GM23338 (cell line): Measurements from ENCODE around the gene COG7. TPM values are rescaled to one million over a fixed set of nuclear protein-coding genes. Genes with fewer than 3 reads are reported as not detected.

ENCODE experiments used
- ATAC-seq: fragments of 200-7000 bp; cut with Tn5 transposase; 3 replicates; pipeline ENCODE4 v1.9.1; 2020
- DNase-seq: peaks from one replicate; pipeline ENCODE4 v3.0.0-alpha.2; 2015; ENCODE audit warnings: low spot score
- H2AFZ ChIP-seq: fragments of 200-600 bp; sonication (generic); 2 replicates; pipeline ENCODE4 v1.8.0; 2016; ENCODE audit warnings: antibody characterized with exemption, mild to moderate bottlenecking, moderate library complexity
- H3F3A ChIP-seq: fragments of 200-600 bp; sonication (generic); replicated peaks from 2 replicates; pipeline ENCODE4 v1.8.0; 2017; ENCODE audit warnings: antibody characterized with exemption, mixed run types, low read depth
- H3K27ac ChIP-seq: fragments of 200-600 bp; sonication (generic); 2 replicates; pipeline ENCODE4 v1.6.1; 2016; ENCODE audit warnings: low read depth
- H3K27me3 ChIP-seq: fragments of 200-600 bp; sonication (generic); 2 replicates; pipeline ENCODE4 v1.8.0; 2016; ENCODE audit warnings: mild to moderate bottlenecking, mixed run types, moderate library complexity; ENCODE audit not compliant: insufficient read depth
- H3K36me3 ChIP-seq: fragments of 200-600 bp; sonication (generic); 2 replicates; pipeline ENCODE4 v1.8.0; 2016; ENCODE audit warnings: mild to moderate bottlenecking; ENCODE audit not compliant: insufficient read depth
- H3K4me1 ChIP-seq: fragments of 200-600 bp; sonication (generic); 2 replicates; pipeline ENCODE4 v1.8.0; 2016; ENCODE audit warnings: mild to moderate bottlenecking, moderate library complexity; ENCODE audit not compliant: insufficient read depth
- H3K4me2 ChIP-seq: fragments of 200-600 bp; sonication (generic); 2 replicates; pipeline ENCODE4 v1.7.1; 2017; ENCODE audit warnings: mixed run types
- H3K4me3 ChIP-seq: fragments of 200-600 bp; sonication (generic); 2 replicates; pipeline ENCODE4 v1.6.1; 2016; ENCODE audit warnings: mixed run types
- H3K79me2 ChIP-seq: fragments of 200-600 bp; sonication (generic); replicated peaks from 2 replicates; pipeline ENCODE4 v1.8.0; 2017; ENCODE audit warnings: mild to moderate bottlenecking; ENCODE audit not compliant: insufficient read depth
- H3K9me2 ChIP-seq: fragments of 200-600 bp; sonication (generic); 2 replicates; pipeline ENCODE4 v1.8.0; 2017; ENCODE audit not compliant: insufficient read depth
- H4K20me1 ChIP-seq: fragments of 200-600 bp; sonication (generic); replicated peaks from 2 replicates; pipeline ENCODE4 v1.8.0; 2017; ENCODE audit warnings: mild to moderate bottlenecking; ENCODE audit not compliant: insufficient read depth
- H3K27ac Mint-ChIP-seq: 2 replicates; pipeline ENCODE4 v1.8.0; 2020; ENCODE audit warnings: inconsistent platforms, mild to moderate bottlenecking, moderate library complexity, mixed read lengths
- H3K27me3 Mint-ChIP-seq: 3 replicates; pipeline ENCODE4 v1.8.0; 2022; ENCODE audit warnings: low read depth, mild to moderate bottlenecking, moderate library complexity, mixed read lengths, inconsistent platforms; ENCODE audit not compliant: insufficient read depth, poor library complexity
- H3K36me3 Mint-ChIP-seq: 3 replicates; pipeline ENCODE4 v1.8.0; 2021; ENCODE audit warnings: low read depth, mild to moderate bottlenecking, inconsistent platforms, moderate library complexity, mixed read lengths
- H3K4me1 Mint-ChIP-seq: 3 replicates; pipeline ENCODE4 v1.8.0; 2020; ENCODE audit warnings: mild to moderate bottlenecking, inconsistent platforms, mixed read lengths
- H3K4me3 Mint-ChIP-seq: 3 replicates; pipeline ENCODE4 v1.8.0; 2021; ENCODE audit warnings: moderate library complexity, mild to moderate bottlenecking, inconsistent platforms, mixed read lengths
- H3K9me3 Mint-ChIP-seq: 3 replicates; pipeline ENCODE4 v1.8.0; 2020; ENCODE audit warnings: moderate library complexity, mild to moderate bottlenecking, inconsistent platforms, mixed read lengths
- CREB1 ChIP-seq: fragments of 250-450 bp; sonication (Bioruptor Pico); IDR thresholded peaks from 2 replicates; pipeline ENCODE4 v1.5.0; 2020; ENCODE audit warnings: low read depth, mild to moderate bottlenecking, moderate library complexity
- CTCF ChIP-seq, 2 experiments: fragments of 200-600 bp in 1 of 2; sonication (generic) in 1 of 2; conservative IDR thresholded peaks; 2 replicates each; pipeline versions ENCODE4 v1.5.1 to v1.6.1; 2016 to 2017; ENCODE audit warnings: antibody characterized with exemption in 2 of 2, low read depth in 2 of 2, mild to moderate bottlenecking in 2 of 2, moderate library complexity in 1 of 2
- ETS1 ChIP-seq: IDR thresholded peaks from 2 replicates; pipeline ENCODE4 v1.6.1; 2016; ENCODE audit warnings: antibody characterized with exemption
- EZH2 ChIP-seq: fragments of 200-600 bp; sonication (generic); IDR thresholded peaks from one replicate; pipeline ENCODE4 v1.8.0; 2017; ENCODE audit warnings: antibody characterized with exemption, mild to moderate bottlenecking, low read depth; ENCODE audit not compliant: unreplicated experiment
- EZH2phosphoT487 ChIP-seq: fragments of 200-600 bp; sonication (generic); IDR thresholded peaks from one replicate; pipeline ENCODE4 v1.8.1; 2018; ENCODE audit warnings: antibody characterized with exemption; ENCODE audit not compliant: unreplicated experiment
- JUNB ChIP-seq: IDR thresholded peaks from one replicate; pipeline ENCODE4 v1.6.1; 2016; ENCODE audit warnings: antibody characterized with exemption; ENCODE audit not compliant: unreplicated experiment
- NANOG ChIP-seq: IDR thresholded peaks from 2 replicates; pipeline ENCODE4 v1.6.1; 2016; ENCODE audit warnings: antibody characterized with exemption, borderline replicate concordance
- POLR2AphosphoS5 ChIP-seq: IDR thresholded peaks from 2 replicates; pipeline ENCODE4 v1.6.1; 2016; ENCODE audit warnings: antibody characterized with exemption, low read depth
- REST ChIP-seq: IDR thresholded peaks from one replicate; pipeline ENCODE4 v1.6.1; 2018; ENCODE audit warnings: antibody characterized with exemption; ENCODE audit not compliant: unreplicated experiment
- ZNF114 ChIP-seq: fragments of 250-450 bp; sonication (Bioruptor Pico); IDR thresholded peaks from 2 replicates; pipeline ENCODE4 v1.5.0; 2020; ENCODE audit warnings: mild to moderate bottlenecking, moderate library complexity
- ZNF331 ChIP-seq: fragments of 250-450 bp; sonication (Bioruptor Pico); IDR thresholded peaks from 2 replicates; pipeline ENCODE4 v1.5.0; 2020; ENCODE audit warnings: low read depth, mild to moderate bottlenecking, moderate library complexity
- polyA plus RNA-seq: library from polyadenylated mRNA; unstranded; fragments of >200 nt; fragmentation: Nextera tagmentation; extraction: Ambion mirVana; gene quantifications from 2 replicates; pipeline ENCODE4 v1.2.1, GENCODE V29; 2016
- total RNA-seq: library from RNA; depleted of rRNA; stranded (reverse); fragments of >200 nt; shearing (Covaris generic); gene quantifications from 2 replicates; pipeline ENCODE4 v1.2.3, GENCODE V29; 2014

Gene COG7
- total and polyA plus RNA-seq, 2 experiments from 2014 or later = 9.2 to 20.0 TPM

- H3K4me1 ChIP-seq = peaks cover 10% of the 10 kb centered on the region; the same call in 1 of the 2 replicates
- no peak overlapping the region for H3K4me2 ChIP-seq
- H3K79me2 ChIP-seq = peaks cover 68% of the 10 kb centered on the region
- H4K20me1 ChIP-seq = peaks cover 68% of the 10 kb centered on the region
- H3K27me3 ChIP-seq = no peaks in the 10 kb centered on the region
- H3F3A ChIP-seq = no peaks in the 10 kb centered on the region
- peaks cover 41% of the 10 kb centered on the region for H3K36me3 Mint-ChIP-seq
- H3K4me1 Mint-ChIP-seq = peaks cover 24% of the 10 kb centered on the region
- ATAC-seq (no peak), DNase-seq (no peak)
- H3K27ac Mint-ChIP-seq = peak overlapping the region; percentile 33
- peak overlapping the region; percentile 55; the same call in 1 of the 2 replicates for H3K27ac ChIP-seq
- H3K4me3 Mint-ChIP-seq = no peak overlapping the region
- peaks cover 29% of the 10 kb centered on the region for H3K36me3 ChIP-seq
- no peak overlapping the region for H3K4me3 ChIP-seq
- no peaks in the 10 kb centered on the region for H3K9me2 ChIP-seq
- TF ChIP-seq ETS1 = no peak
- TF ChIP-seq CTCF (conservative IDR thresholded peaks at IDR 0.05; ENCODE audit: low read depth in 2 of 2) = no peak
- TF ChIP-seq REST = no peak
- no peak for TF ChIP-seq EZH2phosphoT487
- TF ChIP-seq CREB1 (CRISPR knock-in tag) = no peak
- TF ChIP-seq NANOG = no peak
- no peak for TF ChIP-seq ZNF331
- no peak for TF ChIP-seq ZNF114 (CRISPR knock-in tag)
- H3K27me3 Mint-ChIP-seq = peaks cover 2% of the 10 kb centered on the region
- H3K9me3 Mint-ChIP-seq = no peaks in the 10 kb centered on the region
- H2AFZ ChIP-seq = no peak overlapping the region
These were observed 44.5 kb upstream of the COG7 start for GRCh38 chr16:23497543-23497868.

GRCh38 chr16:23496821-23497542, 44.0 kb upstream of the COG7 start:
- Mint-ChIP-seq H3K27me3 (peaks cover 2% of the 10 kb centered on the region), H3K4me1 (peaks cover 20% of the 10 kb centered on the region), H3K9me3 (no peaks in the 10 kb centered on the region), H3K27ac (peak overlapping the region; percentile 33; the same call in 1 of the 2 replicates), H3K4me3 (no peak overlapping the region), H3K36me3 (peaks cover 46% of the 10 kb centered on the region)
- no peaks in the 10 kb centered on the region for H3K9me2 ChIP-seq
- H2AFZ ChIP-seq = no peak overlapping the region
- H4K20me1 ChIP-seq = peaks cover 64% of the 10 kb centered on the region
- ATAC-seq (no peak), DNase-seq (no peak)
- H3K36me3 ChIP-seq = peaks cover 34% of the 10 kb centered on the region
- H3K27me3 ChIP-seq = no peaks in the 10 kb centered on the region
- H3K4me2 ChIP-seq = no peak overlapping the region
- peak overlapping the region; percentile 55; the same call in 1 of the 2 replicates for H3K27ac ChIP-seq
- no peaks in the 10 kb centered on the region for H3F3A ChIP-seq
- peaks cover 62% of the 10 kb centered on the region for H3K79me2 ChIP-seq
- 0 out of 2 replicates have a peak, but pooled peaks cover 4% of the 10 kb centered on the region for H3K4me1 ChIP-seq
- H3K4me3 ChIP-seq = no peak overlapping the region
- TF ChIP-seq JUNB = no peak
- no peak for TF ChIP-seq ETS1
- TF ChIP-seq REST = no peak
- TF ChIP-seq POLR2AphosphoS5 = no peak
- no peak for TF ChIP-seq CREB1 (CRISPR knock-in tag)
- TF ChIP-seq EZH2 = no peak
